HG03432 (cell line): ENCODE data around the gene EDC3.
"Not testable (repeated sequence)": the region's sequence is repeated elsewhere in the genome, so short reads cannot be mapped to it uniquely, and the experiment has no call there.

Experiments used
- ATAC-seq: cut with Tn5 transposase; IDR thresholded peaks from one replicate; pipeline ENCODE4 v1.9.1; 2021; ENCODE audit warnings: mild to moderate bottlenecking, moderate library complexity; ENCODE audit not compliant: unreplicated experiment

Gene EDC3

GRCh38 chr15:74695597-74696397 is at the start of gene EDC3:
EDC3 (minus strand) TSS chr15:74696024; CDS start chr15:74675124, 20,900 bp downstream.
- peak; percentile 90 for ATAC-seq

GRCh38 chr15:74742422-74742821 is 46.6 kb upstream of the EDC3 start:
- ATAC-seq = no peak

- not testable (repeated sequence) for ATAC-seq
Observed at GRCh38 chr15:74738239-74738638, 42.4 kb upstream of the EDC3 start.

GRCh38 chr15:74735305-74735704 is 39.5 kb upstream of the EDC3 start:
- no peak for ATAC-seq

- ATAC-seq = no peak
Observed at GRCh38 chr15:74733269-74733668, 37.4 kb upstream of the EDC3 start.

GRCh38 chr15:74732846-74733245 is 37.0 kb upstream of the EDC3 start:
- ATAC-seq = no peak

- ATAC-seq = no peak
Observed at GRCh38 chr15:74730619-74731316, 34.9 kb upstream of the EDC3 start.

- not testable (repeated sequence) for ATAC-seq
Observed at GRCh38 chr15:74729372-74729771, 33.5 kb upstream of the EDC3 start.

- not testable (repeated sequence) for ATAC-seq
Observed at GRCh38 chr15:74728699-74729098, 32.9 kb upstream of the EDC3 start.

GRCh38 chr15:74727727-74728126 is 31.9 kb upstream of the EDC3 start:
- no peak for ATAC-seq

GRCh38 chr15:74726774-74727164 is 30.9 kb upstream of the EDC3 start:
- no peak for ATAC-seq

GRCh38 chr15:74725845-74726773 is 30.3 kb upstream of the EDC3 start:
- no peak for ATAC-seq

- ATAC-seq = no peak
Observed at GRCh38 chr15:74725225-74725774, 29.5 kb upstream of the EDC3 start, which contains the start of gene CYP1A1. CYP1A1 (minus strand) TSS chr15:74725528; CDS start chr15:74723097, 2,431 bp downstream.

GRCh38 chr15:74724570-74725224 is 28.9 kb upstream of the EDC3 start:
- ATAC-seq = no peak

- no peak for ATAC-seq
Observed at GRCh38 chr15:74723754-74724334, 28.0 kb upstream of the EDC3 start.

- ATAC-seq = no peak
Observed at GRCh38 chr15:74723187-74723586, 27.4 kb upstream of the EDC3 start.

GRCh38 chr15:74722591-74722990 is 26.8 kb upstream of the EDC3 start:
- no peak for ATAC-seq

- ATAC-seq = no peak
Observed at GRCh38 chr15:74716651-74717050, 20.8 kb upstream of the EDC3 start.

- no peak for ATAC-seq
Observed at GRCh38 chr15:74712311-74712710, 16.5 kb upstream of the EDC3 start.
